ENCODE results near the gene GJD3. TPM values are rescaled to one million over a fixed set of nuclear protein-coding genes. Genes with fewer than 3 reads are reported as not detected.

The GJD3 gene
- total RNA-seq, 1 donor from 2014 or later, result not detected

DNA sequence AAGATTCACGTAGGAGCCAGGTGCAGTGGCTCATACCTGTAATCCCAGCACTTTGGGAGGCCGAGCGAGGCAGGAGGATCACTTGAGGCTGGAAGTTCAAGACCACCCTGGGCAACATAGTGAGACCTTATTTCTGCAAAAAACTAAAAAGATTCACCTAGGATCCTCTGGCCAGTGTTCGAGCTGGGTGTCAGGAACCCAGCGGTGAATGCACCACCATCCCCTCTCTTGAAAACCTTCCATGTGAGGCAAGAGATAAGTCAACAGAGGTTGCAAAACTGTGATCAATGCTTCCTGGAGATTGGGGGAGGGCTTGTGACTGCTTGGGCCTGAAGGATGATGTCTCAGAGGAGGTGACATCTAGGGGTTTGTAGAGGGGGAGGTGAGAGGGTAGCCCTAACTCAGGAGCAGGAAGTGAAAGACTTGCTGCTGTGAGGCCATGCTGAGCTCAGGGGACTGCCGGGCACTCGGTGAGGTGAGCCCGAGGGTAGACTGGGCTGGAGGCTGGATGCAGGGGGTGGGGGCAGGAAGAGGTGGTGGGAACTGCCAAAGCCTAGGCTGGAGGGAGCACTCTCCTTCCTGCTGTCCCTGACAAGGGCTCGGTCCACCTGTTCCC, 11.7 kb downstream of the GJD3 start:
- no peak for DNase-seq (ENCODE audit: low read depth)

DNA sequence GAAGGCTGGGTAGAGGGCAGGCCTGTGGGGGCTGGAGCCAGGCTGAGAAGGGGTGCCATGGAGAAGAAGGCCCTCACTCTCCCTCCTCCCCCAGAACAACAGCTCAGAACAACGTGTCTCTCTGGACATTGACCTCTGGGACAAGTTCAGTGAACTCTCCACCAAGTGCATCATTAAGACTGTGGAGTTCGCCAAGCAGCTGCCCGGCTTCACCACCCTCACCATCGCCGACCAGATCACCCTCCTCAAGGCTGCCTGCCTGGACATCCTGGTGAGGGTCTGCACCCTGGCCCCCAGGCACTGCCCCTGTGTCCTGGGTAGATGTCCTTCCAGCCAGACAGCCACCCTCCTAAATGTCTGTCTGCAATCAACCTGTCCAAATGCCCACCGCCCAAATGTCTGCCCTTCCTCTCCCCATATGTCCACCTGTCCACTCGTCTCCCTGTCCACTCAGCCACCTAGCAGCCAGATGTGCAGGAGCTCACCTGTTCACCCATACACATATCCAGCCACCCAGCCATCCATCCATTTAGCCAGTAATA, 12.2 kb downstream of the GJD3 start:
- DNase-seq (ENCODE audit: low read depth), result no peak

DNA sequence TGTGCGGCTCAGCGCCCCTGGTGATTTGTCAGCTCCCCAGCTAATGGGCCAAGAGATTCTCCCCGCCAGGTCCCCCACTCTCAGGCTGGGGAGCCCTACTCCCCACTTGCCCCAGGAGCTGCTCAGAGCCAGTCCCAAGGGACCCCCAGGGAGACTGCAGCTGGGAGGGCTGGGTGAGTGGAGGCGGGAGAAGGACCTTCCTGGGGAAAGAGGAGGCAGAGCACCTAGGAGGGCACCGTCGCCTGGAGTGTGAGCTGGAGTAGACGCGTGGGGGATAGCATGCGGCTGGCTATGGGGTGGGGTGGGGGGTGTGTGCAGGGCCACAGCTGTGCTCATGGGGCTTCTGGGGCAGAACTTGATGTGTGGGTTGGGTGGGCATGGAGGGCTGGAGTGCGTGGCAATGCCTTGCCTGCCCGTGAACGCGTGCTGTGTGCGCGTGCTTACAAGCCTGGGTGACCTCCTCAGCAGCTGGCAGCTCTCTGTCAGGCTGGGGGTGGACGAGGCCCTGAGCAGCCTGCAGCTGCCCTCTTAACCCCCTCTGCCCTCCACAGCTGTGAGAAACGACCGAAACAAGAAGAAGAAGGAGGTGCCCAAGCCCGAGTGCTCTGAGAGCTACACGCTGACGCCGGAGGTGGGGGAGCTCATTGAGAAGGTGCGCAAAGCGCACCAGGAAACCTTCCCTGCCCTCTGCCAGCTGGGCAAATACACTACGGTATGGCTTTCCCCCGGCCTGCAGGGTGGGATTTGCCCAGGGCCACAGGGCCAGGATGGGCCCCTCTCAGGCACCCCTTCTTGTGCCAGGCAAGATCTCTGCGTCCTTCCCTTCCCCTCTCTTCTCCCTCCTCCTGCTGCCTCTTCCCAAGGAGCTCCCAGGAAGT, 12.9 kb downstream of the GJD3 start:
- DNase-seq (ENCODE audit: low read depth), result peak; percentile 58

DNA sequence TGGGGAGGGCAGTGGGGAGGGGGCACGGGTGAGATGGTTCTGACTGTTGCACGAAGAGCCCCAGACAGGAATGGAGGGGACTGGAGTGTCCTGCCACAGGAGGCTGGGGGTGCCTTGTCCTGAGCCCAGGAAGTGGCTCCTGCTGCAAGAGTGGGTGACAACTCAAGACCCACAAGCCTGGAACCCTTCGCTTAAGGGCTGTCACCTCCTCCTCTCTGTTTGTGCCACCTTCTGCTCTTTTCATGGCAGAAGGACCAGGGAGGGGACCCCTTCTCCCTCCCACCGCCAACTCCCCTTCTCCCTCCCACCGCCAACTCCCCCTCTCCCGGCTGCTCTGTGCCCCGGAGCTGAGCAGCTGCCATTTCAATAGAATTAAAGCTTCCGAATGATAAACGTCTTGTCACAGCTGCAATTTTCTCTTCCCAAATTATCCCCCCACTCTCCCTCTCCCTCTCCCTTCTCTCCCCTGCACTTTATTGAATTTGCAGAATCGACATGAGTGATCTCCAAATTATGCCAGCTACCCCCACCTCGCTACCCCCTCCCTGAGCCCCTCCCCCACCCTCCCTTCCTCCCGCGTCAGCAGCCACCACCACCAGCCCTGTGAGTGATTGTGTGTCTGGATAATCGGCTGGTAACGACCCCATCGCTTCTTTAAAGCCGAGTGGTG, 13.7 kb downstream of the GJD3 start:
- DNase-seq (ENCODE audit: low read depth), result no peak

DNA sequence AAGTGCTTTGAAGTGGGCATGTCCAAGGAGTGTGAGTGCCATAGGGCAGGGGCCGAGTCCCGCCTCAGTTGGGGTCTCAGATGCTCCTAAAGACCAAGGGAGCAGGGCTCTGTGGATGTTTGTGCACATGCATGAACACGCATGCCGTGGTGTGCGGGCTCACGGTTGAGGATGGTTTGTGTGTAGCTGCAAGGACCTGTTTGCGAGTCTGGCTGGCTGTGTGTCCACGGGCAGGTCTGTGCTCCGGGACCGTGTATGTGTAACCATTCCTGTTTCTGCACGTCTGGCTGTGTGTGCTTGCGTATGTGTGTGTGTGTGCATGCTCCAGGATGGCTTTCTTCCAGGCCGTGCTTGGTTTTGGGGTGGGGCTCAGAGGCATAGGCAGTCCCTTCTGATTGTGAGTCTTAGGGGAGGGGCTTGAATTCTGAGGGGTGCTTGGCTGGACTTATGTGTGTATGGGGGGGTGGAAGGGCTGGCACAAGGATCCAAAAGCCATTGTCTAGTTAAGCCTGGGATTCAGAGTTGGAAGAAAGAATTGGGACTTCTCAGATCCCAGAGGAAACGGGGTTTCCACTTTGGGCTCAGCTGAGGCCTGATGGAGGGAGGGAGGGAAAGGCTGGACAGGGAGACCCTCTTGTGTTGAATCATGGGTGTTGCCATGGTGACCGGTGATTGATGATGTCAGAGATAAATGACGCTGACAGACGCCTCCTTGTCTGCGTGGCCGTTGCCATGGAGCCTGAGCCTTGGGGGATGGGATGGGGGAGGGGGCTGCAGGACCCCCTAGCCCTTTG, 14.4 kb downstream of the GJD3 start:
- DNase-seq (ENCODE audit: low read depth), result peak; percentile 41

DNA sequence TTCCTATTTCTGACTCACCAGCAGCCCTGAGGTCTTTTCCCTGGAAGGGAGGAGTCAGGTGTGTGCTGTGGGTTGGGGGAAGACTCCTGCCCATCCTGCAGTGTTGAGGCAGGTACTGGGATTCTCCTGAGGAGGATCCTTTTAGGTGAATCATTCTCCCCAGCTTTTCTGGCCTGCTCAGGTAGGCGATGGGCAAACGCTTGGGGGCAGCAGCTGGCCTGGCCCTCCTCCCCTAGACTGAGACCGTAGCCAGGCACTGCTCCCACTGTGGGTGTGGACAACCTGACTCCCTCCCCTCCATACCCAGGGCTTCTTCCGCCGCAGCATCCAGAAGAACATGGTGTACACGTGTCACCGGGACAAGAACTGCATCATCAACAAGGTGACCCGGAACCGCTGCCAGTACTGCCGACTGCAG, 15.1 kb downstream of the GJD3 start:
- DNase-seq (ENCODE audit: low read depth), result no peak

DNA sequence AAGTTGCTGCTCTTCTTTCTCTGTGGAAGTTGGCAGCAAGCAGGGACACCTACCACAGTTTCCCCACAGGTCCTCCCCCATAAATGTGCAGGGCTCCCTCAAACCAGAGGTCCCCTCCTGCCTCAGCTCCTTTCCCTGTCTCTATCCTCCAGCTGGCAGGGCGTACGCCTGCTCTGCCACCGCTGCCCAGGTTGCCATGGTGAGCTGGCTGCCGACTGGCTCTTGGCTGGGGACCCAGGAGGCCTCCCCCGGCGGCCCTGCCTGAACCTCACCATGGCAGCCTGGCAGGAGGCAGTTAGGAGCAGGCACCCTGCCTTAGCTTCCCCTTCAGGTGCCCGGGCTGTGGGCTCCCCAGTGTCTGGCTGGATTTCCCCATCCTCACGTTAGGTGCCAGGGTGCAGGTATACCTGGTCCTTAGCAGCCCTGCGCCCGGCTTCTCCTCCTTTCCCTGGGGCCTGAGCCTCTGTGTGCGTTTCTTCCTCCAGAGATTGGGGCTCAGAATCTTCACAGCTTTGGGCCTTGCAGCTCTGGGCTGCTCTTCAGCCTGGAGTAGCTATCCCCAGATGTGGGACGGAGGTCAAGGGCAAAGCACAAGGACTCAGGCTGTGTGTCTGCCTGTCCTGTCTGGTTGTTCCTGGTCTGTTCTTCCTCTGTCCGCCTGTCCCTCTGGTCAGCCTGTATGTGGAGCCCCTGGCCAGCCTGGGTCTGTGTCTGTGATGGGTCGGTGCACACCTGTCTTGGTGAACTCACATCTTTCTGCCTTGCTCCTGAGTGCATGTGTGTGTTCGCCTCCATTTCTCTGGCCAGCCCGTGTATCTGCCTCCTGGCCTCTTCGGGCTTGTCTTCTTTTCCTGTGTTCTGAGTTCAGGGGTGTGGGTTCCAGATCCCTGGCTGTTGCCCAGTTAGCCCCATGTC, 15.7 kb downstream of the GJD3 start:
- DNase-seq (ENCODE audit: low read depth), result no peak

DNA sequence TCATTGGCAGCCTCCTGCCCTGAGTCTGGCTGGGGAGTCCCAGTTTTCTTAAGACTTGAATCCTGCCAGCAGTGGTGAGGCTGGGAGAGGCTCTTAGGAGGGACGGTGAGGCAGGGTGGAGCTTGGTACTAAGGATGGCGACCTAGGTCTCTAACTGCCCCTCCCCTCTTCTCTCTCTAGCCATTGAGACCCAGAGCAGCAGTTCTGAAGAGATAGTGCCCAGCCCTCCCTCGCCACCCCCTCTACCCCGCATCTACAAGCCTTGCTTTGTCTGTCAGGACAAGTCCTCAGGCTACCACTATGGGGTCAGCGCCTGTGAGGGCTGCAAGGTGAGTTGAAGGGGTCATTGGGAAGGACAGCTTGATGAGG, 16.4 kb downstream of the GJD3 start:
- no peak for DNase-seq (ENCODE audit: low read depth)

DNA sequence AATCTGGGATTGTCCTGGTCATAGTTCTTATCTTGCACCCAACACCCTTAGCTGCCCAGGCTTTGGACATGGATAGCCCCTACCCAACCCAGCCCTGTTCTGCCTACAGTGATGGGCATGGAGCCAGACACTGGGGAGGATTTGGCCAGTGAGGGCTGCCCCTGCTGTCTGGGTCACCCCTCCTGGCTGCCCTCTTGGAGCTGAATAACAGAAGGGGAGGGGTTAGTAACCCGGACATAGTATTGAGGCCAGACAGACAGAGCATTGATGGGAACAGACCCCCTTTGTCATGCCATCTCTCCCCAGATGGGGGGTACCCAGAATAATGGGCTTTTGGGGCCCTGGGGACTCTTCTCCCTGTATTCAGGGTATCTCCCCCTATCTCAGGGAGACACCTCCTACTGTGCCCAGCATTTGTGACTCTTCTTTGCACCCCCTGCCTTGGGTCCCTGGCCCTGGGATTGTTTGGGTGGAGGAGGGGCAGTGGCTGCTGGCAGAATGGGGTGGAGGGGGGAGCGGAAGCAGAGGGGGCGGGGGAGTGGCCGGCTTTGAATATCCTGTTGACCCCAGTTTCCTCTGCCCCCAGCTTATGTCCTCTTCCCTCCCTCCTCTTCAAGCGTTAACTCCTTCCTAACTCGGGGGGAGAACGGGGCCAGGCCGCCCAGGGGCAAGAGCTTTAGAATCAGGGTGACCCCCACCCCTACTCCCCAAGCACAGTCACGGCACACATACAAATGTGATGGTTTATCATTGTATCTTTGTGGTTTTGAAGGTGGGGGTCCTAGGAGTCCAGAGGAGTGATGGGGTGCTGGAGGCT, 17.0 kb downstream of the GJD3 start:
- DNase-seq (ENCODE audit: low read depth), result peak; percentile 53

DNA sequence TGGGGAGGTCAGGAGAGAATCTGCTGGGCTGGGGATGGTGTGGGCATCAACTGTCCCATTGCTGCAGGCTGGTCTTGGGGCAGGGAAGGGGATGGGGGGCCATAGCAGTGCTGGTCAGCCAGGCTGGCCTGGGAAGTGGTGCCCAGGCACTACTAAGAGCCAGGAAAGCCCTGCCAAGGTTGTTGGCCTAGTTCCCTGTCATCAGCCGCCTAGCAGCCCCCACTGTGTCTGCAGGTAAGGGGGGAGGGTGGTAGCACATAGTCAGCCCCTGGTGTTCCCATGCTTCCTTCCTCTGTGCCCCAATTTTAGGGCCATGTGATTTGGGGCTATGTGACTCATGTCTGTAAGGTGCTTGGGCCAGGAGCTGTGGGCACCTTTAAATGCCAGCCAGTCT, 17.8 kb downstream of the GJD3 start:
- DNase-seq (ENCODE audit: low read depth), result no peak

DNA sequence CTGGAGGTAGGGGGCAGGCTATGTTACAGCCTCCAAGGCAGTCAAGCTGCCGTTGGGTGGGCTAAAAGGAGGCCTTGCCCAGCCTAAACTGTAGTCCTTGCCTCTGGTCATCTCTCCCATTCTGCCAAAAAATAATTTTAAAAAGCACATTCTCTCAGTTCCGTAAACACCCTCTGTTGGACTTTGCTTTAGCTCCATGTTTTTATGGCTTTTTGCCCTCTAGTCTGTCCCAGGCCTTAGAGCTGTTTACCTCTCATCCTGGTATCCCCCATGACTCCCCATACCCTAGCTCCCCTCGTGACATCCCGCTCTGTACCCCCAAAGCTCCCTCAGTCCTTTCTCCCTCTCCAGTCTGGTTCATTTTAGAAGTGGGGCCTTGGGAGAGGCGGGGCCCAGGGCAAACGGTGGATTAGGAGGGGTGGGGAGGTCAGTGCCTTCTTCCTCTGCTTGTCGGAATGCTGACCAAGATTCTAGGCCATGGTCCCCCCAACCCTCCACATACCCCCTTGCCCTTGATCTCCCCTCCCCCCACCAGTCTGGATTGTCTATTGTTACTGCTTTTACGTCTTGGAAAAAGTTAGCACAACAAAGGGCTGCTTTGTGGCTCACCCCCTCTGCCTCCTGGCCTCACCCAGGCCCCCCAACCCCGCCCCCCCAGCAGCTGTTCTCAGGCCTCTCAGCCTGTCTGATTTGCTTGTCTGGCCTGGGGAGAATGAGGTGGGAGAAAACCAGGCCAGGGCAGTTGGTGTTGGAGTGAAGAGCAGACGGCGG, 18.4 kb downstream of the GJD3 start:
- DNase-seq (ENCODE audit: low read depth), result peak; percentile 95

DNA sequence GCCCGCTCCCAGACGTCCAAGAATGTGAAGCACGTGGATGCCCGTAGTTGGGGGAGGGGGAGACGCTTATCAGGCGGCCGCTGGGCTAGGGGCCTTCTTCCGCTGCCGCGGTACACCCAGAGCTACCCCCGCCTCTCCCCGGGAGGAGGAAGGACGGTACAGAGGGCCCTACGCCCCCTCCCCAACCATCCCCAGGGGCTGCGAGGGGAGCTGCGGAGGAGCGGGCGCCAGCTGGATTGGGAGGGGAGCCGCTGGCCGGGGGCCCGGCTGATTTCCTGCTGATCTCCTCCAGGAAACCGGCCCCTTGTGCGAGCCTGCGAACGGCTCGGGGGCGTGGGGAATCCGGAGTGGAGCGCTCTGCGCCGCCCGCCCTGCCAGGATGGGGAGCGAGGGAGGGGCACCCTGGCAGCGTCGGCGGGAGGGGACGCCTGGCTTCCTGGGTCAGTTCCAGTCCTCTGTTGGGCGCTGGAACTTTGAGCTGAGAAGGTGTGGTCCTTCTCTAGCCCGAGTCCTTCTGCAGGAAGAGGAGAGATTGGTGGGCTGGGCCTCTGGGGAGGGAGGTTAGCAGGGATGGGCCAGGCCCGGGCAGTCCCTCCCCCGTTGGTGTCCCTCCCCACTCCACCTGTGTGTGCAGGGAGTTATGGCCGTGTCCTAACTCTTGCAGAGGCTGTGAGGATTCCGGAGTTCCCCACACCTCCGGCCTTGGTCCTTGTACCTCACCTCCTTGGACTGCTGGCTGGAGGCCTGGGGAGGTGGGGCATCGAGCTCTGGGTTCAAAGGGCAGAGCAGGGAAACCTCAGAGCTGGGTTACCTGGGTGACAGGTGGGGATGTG, 19.2 kb downstream of the GJD3 start:
- DNase-seq (ENCODE audit: low read depth), result peak; percentile 83

DNA sequence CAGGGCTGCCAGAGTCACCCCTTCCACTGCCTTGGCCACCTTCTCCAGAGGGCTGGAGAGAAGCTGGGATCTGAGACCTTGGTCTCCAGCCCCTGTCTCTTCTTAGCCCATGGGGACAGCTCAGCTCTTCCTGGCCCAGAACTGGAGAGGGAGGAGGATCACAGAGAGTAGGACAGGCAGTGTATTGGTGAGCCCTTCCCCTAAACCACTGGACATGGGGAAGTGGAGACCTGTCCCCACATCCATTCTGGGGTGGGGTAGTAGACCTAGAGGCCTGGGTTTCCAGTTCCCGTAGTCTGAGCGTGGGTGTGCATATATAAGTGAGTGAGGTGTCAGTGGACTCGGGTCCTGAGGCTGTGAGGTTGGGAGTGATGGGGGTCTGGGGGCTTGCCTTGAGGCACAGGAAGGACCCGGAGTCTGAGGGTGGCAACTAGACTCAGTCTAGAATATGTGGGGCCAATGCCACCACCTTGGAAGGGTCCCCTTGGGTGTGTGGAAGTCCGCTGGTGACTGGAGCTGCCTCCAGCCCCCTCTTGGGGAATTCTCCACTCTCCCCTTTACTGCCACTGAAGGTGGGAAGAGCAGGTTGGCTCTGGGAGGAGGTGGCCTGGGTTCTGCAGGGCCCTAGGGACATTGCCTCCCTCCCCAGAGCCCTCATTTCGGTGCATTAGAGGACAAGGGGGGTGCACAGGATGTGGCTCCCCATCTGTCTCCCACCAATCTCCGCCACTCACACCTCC, 19.9 kb downstream of the GJD3 start:
- no peak for DNase-seq (ENCODE audit: low read depth)

DNA sequence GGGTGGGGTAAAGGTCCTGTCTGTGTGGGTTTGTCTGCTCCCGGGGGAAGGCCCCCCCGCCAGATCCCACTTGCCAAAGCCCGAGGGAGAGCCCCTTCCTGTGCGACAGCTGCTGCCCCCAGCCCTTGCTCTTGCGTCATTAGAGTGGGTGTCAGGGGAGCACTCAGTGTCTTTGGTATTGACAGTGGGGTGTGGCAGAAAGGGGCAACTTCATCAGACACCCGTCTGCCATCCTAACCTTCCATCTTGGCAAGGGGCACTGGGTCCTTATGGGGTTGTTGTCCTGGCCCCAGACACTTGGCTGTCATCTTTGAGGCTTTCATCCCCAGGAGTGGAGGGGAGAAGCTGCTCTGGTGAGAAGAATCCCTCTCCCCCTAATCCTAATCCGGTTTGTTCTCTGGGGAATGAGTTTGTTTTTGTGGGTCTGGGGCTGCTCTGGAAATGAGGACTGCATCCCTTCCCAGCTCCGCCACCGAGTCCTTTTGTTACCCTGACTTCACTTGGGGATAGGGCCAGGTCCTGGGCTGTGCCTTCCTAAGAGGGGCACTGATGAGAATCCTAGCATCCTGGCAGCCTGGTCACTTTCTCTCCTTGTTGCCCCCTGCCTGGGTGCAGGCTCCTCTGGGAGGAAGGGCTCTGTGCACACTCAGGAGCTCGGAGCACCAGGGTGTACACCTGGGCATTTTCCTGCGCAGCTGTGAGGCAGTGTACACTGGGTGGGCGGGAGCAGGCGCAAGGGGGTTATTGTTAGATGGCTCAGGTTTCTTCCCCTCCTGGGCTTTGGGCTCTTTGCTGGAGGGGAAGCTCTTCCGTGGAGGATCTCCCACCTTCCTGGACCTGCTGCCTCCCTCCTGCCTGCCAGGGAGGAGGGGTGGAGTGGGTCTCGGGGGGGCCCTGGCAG, 21.1 kb downstream of the GJD3 start:
- DNase-seq (ENCODE audit: low read depth), result peak; percentile 75

DNA sequence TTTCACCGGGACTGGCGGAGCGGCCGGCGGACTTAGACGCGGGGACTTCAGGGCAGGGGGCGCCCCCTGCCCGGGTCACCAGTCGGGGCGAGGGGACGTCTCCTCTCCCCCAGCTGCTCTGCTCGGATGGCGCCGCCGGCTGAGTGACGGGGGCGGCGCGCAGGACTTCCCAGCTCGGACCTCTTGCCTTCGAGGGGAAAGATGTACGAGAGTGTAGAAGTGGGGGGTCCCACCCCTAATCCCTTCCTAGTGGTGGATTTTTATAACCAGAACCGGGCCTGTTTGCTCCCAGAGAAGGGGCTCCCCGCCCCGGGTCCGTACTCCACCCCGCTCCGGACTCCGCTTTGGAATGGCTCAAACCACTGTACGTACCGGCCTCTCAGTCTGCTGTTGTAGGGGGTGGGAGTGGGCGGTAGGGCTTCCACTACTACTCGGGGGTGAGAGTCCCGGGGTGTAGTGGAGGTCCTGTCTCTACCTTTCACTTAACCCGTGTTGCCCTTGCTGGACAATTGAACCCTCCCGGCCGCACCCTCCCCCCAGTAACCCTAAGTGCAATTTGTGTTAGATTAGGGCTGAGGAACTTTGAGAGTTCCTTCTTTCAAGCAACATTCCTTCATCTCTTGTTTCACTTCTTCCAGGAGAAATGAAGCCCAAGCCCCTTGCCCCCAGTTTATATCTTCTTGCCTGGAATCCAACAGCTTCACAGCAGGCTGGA, 21.9 kb downstream of the GJD3 start:
- no peak for DNase-seq (ENCODE audit: low read depth)

All from myocyte (in vitro differentiated cells).